ENCODE results near the gene KIF14.

Gene KIF14

DNA sequence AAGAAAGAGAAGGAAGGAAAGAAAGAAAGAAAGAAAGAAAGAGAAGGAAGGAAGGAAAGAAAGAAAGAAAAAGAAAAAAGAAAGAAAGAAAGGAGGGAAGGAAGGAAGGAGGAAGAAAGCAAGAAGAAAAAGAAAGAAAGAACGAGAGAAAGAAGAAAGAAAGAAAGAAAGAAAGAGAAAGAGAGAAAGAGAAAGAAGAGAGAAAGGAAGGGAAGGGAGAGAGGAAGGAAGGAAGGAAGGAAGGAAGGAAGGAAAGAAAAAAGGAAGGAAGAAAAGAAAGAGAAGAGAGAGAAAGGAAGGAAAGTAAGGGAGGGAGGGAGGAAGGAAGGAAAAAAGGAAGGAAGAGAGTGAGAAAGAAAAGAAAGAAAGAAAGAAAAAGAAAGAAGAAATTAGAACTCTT lies 115.3 kb downstream of the KIF14 start:
- TF ChIP-seq RAD21 (IDR thresholded peaks at IDR 0.05; ENCODE audit: low read depth) (no peak), TEAD4 (IDR thresholded peaks at IDR 0.05) (no peak), EP300 (IDR thresholded peaks at IDR 0.05; ENCODE audit: borderline replicate concordance) (no peak), CEBPB (IDR thresholded peaks at IDR 0.05) (no peak), TAF1 (IDR thresholded peaks at IDR 0.05; ENCODE audit: low read depth) (no peak), TCF12 (IDR thresholded peaks at IDR 0.05; ENCODE audit: low read depth) (no peak)
- TF ChIP-seq, protein P1, sequence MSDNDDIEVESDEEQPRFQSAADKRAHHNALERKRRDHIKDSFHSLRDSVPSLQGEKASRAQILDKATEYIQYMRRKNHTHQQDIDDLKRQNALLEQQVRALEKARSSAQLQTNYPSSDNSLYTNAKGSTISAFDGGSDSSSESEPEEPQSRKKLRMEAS (IDR thresholded peaks at IDR 0.05): no peak
- TF ChIP-seq, protein P2, sequence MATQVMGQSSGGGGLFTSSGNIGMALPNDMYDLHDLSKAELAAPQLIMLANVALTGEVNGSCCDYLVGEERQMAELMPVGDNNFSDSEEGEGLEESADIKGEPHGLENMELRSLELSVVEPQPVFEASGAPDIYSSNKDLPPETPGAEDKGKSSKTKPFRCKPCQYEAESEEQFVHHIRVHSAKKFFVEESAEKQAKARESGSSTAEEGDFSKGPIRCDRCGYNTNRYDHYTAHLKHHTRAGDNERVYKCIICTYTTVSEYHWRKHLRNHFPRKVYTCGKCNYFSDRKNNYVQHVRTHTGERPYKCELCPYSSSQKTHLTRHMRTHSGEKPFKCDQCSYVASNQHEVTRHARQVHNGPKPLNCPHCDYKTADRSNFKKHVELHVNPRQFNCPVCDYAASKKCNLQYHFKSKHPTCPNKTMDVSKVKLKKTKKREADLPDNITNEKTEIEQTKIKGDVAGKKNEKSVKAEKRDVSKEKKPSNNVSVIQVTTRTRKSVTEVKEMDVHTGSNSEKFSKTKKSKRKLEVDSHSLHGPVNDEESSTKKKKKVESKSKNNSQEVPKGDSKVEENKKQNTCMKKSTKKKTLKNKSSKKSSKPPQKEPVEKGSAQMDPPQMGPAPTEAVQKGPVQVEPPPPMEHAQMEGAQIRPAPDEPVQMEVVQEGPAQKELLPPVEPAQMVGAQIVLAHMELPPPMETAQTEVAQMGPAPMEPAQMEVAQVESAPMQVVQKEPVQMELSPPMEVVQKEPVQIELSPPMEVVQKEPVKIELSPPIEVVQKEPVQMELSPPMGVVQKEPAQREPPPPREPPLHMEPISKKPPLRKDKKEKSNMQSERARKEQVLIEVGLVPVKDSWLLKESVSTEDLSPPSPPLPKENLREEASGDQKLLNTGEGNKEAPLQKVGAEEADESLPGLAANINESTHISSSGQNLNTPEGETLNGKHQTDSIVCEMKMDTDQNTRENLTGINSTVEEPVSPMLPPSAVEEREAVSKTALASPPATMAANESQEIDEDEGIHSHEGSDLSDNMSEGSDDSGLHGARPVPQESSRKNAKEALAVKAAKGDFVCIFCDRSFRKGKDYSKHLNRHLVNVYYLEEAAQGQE (IDR thresholded peaks at IDR 0.05; ENCODE audit: low read depth): no peak

All from Ishikawa (cell line).